PC-3 (cell line): ENCODE measurements around the gene STX2. TPM values are rescaled to one million over a fixed set of nuclear protein-coding genes. Genes with fewer than 3 reads are reported as not detected.

ENCODE experiments used
- ATAC-seq: fragments of 200-7000 bp; cut with Tn5 transposase; 2 replicates; pipeline ENCODE4 v1.9.1; 2020; ENCODE audit warnings: mild to moderate bottlenecking, moderate library complexity
- BruUV-seq: library from RNA; stranded (reverse); fragments of 400-500 nt; replicated peaks from 2 replicates; lab custom pipeline; 2021; lab: Mats Ljungman, UMichigan
- CTCF ChIA-PET: fragments of 300-600 bp; sonication (Branson Sonifier 250); formaldehyde crosslinking; loops from one replicate; lab custom pipeline; 2022; ENCODE audit warnings: antibody characterized with exemption; lab: Charles Lee
- POLR2A ChIA-PET: fragments of 300-600 bp; sonication (Branson Sonifier 250); formaldehyde crosslinking; loops from one replicate; lab custom pipeline; 2022; ENCODE audit warnings: antibody characterized with exemption; ENCODE audit not compliant: unreplicated experiment; lab: Charles Lee
- DNase-seq: peaks from one replicate; pipeline ENCODE4 v3.0.0-alpha.2; 2015
- H2AFZ ChIP-seq: fragments of 300-600 bp; sonication (generic); 2 replicates; pipeline ENCODE4 v1.6.0; 2016; ENCODE audit warnings: antibody characterized with exemption, low read length
- H3F3A ChIP-seq: fragments of 300-600 bp; sonication (generic); one replicate; pipeline ENCODE4 v1.6.0; 2017; ENCODE audit warnings: antibody characterized with exemption, low read length, control low read depth, mild to moderate bottlenecking; ENCODE audit not compliant: unreplicated experiment
- H3K27ac ChIP-seq: fragments of 300-600 bp; sonication (generic); 2 replicates; pipeline ENCODE4 v1.5.1; 2016; ENCODE audit warnings: mild to moderate bottlenecking, low read length
- H3K27me3 ChIP-seq: fragments of 300-600 bp; sonication (generic); 2 replicates; pipeline ENCODE4 v1.6.1; 2016; ENCODE audit warnings: low read length, mixed read lengths
- H3K36me3 ChIP-seq: fragments of 300-600 bp; sonication (generic); 2 replicates; pipeline ENCODE4 v1.6.1; 2016; ENCODE audit warnings: low read depth, mixed run types, low read length, mixed read lengths
- H3K4me1 ChIP-seq: fragments of 300-600 bp; sonication (generic); 2 replicates; pipeline ENCODE4 v1.5.1; 2016; ENCODE audit warnings: low read length; ENCODE audit not compliant: insufficient read depth
- H3K4me2 ChIP-seq: fragments of 300-600 bp; sonication (generic); 2 replicates; pipeline ENCODE4 v1.6.0; 2016; ENCODE audit warnings: low read length
- H3K4me3 ChIP-seq: fragments of 300-600 bp; sonication (generic); 2 replicates; pipeline ENCODE4 v1.5.1; 2016; ENCODE audit warnings: mild to moderate bottlenecking, low read length, mixed read lengths
- H3K79me2 ChIP-seq: fragments of 300-600 bp; sonication (generic); 2 replicates; pipeline ENCODE4 v1.6.1; 2017; ENCODE audit warnings: low read length, mixed read lengths
- H3K9ac ChIP-seq: fragments of 300-600 bp; sonication (generic); 2 replicates; pipeline ENCODE4 v1.6.0; 2016; ENCODE audit warnings: mild to moderate bottlenecking, low read length
- H3K9me2 ChIP-seq: fragments of 300-600 bp; sonication (generic); replicated peaks from 2 replicates; pipeline ENCODE4 v1.6.1; 2016; ENCODE audit warnings: mixed run types, low read length, mixed read lengths
- H3K9me3 ChIP-seq: fragments of 300-600 bp; sonication (generic); 2 replicates; pipeline ENCODE4 v1.6.1; 2016; ENCODE audit warnings: low read length, mixed read lengths
- H4K20me1 ChIP-seq: fragments of 300-600 bp; sonication (generic); 2 replicates; pipeline ENCODE4 v1.6.1; 2016; ENCODE audit warnings: low read length, mixed read lengths
- EZH2 ChIP-seq: fragments of 300-600 bp; sonication (generic); IDR thresholded peaks from one replicate; pipeline ENCODE4 v1.6.1; 2017; ENCODE audit warnings: antibody characterized with exemption, mild to moderate bottlenecking, low read length; ENCODE audit not compliant: unreplicated experiment
- EZH2phosphoT487 ChIP-seq: fragments of 300-600 bp; sonication (generic); IDR thresholded peaks from 2 replicates; pipeline ENCODE4 v1.6.1; 2018; ENCODE audit warnings: mild to moderate bottlenecking, antibody characterized with exemption, low read length, borderline replicate concordance
- intact Hi-C: fragments of 100-400 bp; cut with micrococcal nuclease; formaldehyde crosslinking; loops from 2 replicates; pipeline ENCODE4 v1.9.0; 2023
- total RNA-seq: library from RNA; depleted of rRNA; stranded (reverse); fragments of >200 nt; gene quantifications from 2 replicates; pipeline ENCODE4 v1.2.3, GENCODE V29; 2014
- TF ChIP-seq, protein P1 (sequence below): fragments of 300-600 bp; sonication (generic); conservative IDR thresholded peaks from 2 replicates; pipeline ENCODE4 v1.5.1; 2017; ENCODE audit warnings: antibody characterized with exemption, low read depth, mild to moderate bottlenecking, low read length

The STX2 gene
- total RNA-seq, 1 experiment from 2014 or later, result 18.2 TPM

DNA sequence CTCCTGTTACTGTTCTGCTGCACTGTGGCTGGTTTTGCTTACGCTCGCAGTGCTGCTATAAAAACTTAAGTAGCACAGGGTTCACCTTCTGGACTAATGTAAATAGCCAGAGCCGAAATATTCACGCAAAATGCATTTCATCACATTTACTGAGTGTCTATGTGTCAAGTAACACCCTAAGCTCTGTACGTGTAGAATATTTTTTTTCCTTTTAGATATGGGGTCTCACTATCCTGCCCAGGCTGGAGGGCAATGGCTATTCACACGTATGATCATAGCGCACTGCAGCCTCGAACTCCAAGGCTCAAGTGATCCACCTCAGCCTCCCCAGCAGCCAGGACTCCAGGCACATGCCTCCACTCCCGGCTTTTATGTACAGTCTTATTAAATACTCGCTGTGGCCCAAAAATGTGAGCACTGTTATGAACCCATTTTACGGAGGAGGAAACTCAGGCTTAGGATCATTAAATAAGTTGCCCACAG lies 62.2 kb downstream of the STX2 start:
- Histone ChIP-seq H3K4me3 (peak overlapping the region; percentile 59), H3K27me3 (peaks cover 9% of the 10 kb centered on the region; the same call in 1 of the 2 replicates), H3K9me2 (no peaks in the 10 kb centered on the region), H3K79me2 (no peaks in the 10 kb centered on the region), H3K36me3 (no peaks in the 10 kb centered on the region), H3F3A (no peaks in the 10 kb centered on the region), H3K4me2 (peak overlapping the region; percentile 85), H3K4me1 (peaks cover 16% of the 10 kb centered on the region), H3K9ac (no peak overlapping the region), H3K9me3 (no peaks in the 10 kb centered on the region), H2AFZ (peak overlapping the region; percentile 75), H4K20me1 (no peaks in the 10 kb centered on the region), H3K27ac (no peak overlapping the region)
- no TSS peak for BruUV-seq
- ATAC-seq, result no peak
- CTCF ChIA-PET, result no interaction called here
- TF ChIP-seq EZH2, result no peak
- TF ChIP-seq, protein P1, sequence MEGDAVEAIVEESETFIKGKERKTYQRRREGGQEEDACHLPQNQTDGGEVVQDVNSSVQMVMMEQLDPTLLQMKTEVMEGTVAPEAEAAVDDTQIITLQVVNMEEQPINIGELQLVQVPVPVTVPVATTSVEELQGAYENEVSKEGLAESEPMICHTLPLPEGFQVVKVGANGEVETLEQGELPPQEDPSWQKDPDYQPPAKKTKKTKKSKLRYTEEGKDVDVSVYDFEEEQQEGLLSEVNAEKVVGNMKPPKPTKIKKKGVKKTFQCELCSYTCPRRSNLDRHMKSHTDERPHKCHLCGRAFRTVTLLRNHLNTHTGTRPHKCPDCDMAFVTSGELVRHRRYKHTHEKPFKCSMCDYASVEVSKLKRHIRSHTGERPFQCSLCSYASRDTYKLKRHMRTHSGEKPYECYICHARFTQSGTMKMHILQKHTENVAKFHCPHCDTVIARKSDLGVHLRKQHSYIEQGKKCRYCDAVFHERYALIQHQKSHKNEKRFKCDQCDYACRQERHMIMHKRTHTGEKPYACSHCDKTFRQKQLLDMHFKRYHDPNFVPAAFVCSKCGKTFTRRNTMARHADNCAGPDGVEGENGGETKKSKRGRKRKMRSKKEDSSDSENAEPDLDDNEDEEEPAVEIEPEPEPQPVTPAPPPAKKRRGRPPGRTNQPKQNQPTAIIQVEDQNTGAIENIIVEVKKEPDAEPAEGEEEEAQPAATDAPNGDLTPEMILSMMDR, result no peak
- no peak for TF ChIP-seq EZH2phosphoT487
- intact Hi-C loops, result loop anchor here (1.0 to 5.0 kb wide), 2 partner anchors 22 to 40 kb away; no protein-coding TSS in a partner anchor
- POLR2A ChIA-PET, result no interaction called here
- no peak for DNase-seq

DNA sequence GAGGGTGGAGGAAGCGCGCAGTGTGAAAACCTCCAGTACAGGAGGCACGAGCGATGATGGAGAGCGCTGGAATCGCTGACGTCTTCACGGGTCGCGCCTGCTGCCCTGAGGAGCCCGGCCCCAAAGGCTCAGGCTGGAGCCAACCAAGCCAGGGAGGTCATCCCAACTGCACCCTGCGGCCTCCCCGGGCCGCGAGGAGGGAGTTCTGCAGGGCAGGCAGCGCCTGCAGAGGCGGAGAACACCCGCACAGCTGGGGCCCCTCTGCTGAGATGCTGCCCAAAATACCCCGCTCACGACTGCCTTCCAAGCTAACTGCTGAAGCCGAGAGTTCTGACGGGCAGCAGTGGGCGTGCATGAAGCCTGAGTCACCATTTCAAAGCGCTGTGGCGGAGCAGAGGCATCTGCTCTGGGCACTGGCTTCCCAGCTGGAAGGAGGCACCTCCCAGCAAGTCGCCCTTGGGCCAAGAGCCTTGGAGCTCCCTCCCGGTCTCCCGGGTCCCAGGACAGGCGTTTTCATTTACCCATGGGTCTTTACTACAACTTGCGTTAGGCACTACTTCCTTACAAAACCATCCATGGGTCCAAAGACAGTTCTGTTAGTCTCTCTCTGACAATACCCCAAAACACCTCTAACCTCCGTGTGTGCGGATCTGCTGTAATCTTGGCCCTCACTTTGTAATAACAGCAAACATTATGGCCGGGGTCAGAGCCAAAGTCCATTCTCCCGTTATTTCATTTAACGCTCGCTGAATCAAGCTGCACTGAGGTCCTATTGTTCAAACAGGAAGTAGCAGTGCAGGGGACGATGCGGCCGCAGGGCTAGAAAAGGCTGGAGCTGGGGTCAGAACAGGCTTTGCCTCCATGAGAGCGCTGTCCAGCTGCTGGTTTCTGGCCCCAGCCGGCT lies 62.8 kb downstream of the STX2 start:
- no peak overlapping the region for H3K9ac ChIP-seq
- no peaks in the 10 kb centered on the region for H3K36me3 ChIP-seq
- H3K27ac ChIP-seq, result no peak overlapping the region
- ATAC-seq (peak; percentile 93), DNase-seq (peak; percentile 88)
- ChIA-PET CTCF (no interaction called here), POLR2A (no interaction called here)
- H3K4me2 ChIP-seq, result peak overlapping the region; percentile 85
- peak overlapping the region; percentile 75 for H2AFZ ChIP-seq
- no peaks in the 10 kb centered on the region for H3F3A ChIP-seq
- no peaks in the 10 kb centered on the region for H4K20me1 ChIP-seq
- peak overlapping the region; percentile 59 for H3K4me3 ChIP-seq
- no peaks in the 10 kb centered on the region for H3K9me2 ChIP-seq
- H3K9me3 ChIP-seq, result no peaks in the 10 kb centered on the region
- H3K4me1 ChIP-seq, result peaks cover 16% of the 10 kb centered on the region
- peaks cover 16% of the 10 kb centered on the region for H3K27me3 ChIP-seq
- H3K79me2 ChIP-seq, result no peaks in the 10 kb centered on the region
- TF ChIP-seq EZH2phosphoT487, result no peak
- TF ChIP-seq, protein P1, result no peak
- no peak for TF ChIP-seq EZH2
- no TSS peak for BruUV-seq
- intact Hi-C loops, result loop anchor here (1.0 to 5.0 kb wide), 2 partner anchors 23 to 41 kb away; no protein-coding TSS in a partner anchor
